K562 (cell line): ENCODE data around the gene SPTLC1. TPM values are rescaled to one million over a fixed set of nuclear protein-coding genes. Genes with fewer than 3 reads are reported as not detected.

Source experiments
- ATAC-seq: fragments of 200-7000 bp; cut with Tn5 transposase; 3 replicates; pipeline ENCODE4 v1.9.1; 2020; ENCODE audit warnings: moderate library complexity
- BruUV-seq: library from RNA; stranded (reverse); fragments of 400-500 nt; replicated peaks from 2 replicates; lab custom pipeline; 2021; lab: Mats Ljungman, UMichigan
- CTCF ChIA-PET: fragments of 300-600 bp; formaldehyde crosslinking; extraction: SDS; loops from one replicate; lab custom pipeline; 2021; ENCODE audit warnings: low intra/inter-chr PET ratio; lab: Yijun Ruan, JAX
- POLR2A ChIA-PET: fragments of 300-600, 350-650 bp; sonication (Branson Sonifier 250); formaldehyde crosslinking; extraction: SDS; loops from one replicate; lab custom pipeline; 2021; ENCODE audit warnings: antibody characterized with exemption, inconsistent platforms; lab: Yijun Ruan, JAX
- DNase-seq, 4 experiments: peaks; one replicate each; pipeline versions ENCODE4 v3.0.0 to v3.0.0-alpha.2; 2011 to 2018; ENCODE audit warnings: low spot score in 3 of 4, mixed read lengths in 3 of 4; ENCODE audit errors: extremely low read depth in 1 of 4
- FAIRE-seq: peaks from 2 replicates; lab custom pipeline; 2011; peaks lifted over from hg19 to GRCh38; lab: Jason Lieb, UNC
- H2AFZ ChIP-seq: 2 replicates; pipeline ENCODE4 v1.6.0; 2011; ENCODE audit warnings: low read depth, low read length, control low read depth, inconsistent platforms
- H3K27ac ChIP-seq: fragments of 200-600 bp; 3 replicates; pipeline ENCODE4 v1.8.0; 2011; ENCODE audit warnings: low read depth, mild to moderate bottlenecking, control low read depth, inconsistent platforms, low read length, moderate library complexity, mixed read lengths; ENCODE audit errors: extremely low read depth
- H3K27me3 ChIP-seq, 2 experiments: fragments of 300-600 bp in 1 of 2; 2 replicates in 1 of 2; 3 replicates in 1 of 2; pipeline versions ENCODE4 v1.6.0 to v1.8.0; 2011; ENCODE audit warnings: inconsistent platforms in 2 of 2, low read length in 2 of 2, mild to moderate bottlenecking in 1 of 2, mixed read lengths in 1 of 2, moderate library complexity in 1 of 2; ENCODE audit not compliant: control insufficient read depth in 2 of 2, insufficient read depth in 2 of 2
- H3K36me3 ChIP-seq: fragments of 300-600 bp; 3 replicates; pipeline ENCODE4 v1.8.0; 2011; ENCODE audit warnings: mild to moderate bottlenecking, low read length, inconsistent platforms; ENCODE audit not compliant: control insufficient read depth, insufficient read depth
- H3K4me1 ChIP-seq, 2 experiments: fragments of 200-600 bp in 1 of 2; replicated peaks in 1 of 2; 2 replicates in 1 of 2; 3 replicates in 1 of 2; pipeline versions ENCODE4 v1.5.1 to v1.8.0; 2011; ENCODE audit warnings: inconsistent platforms in 2 of 2, low read length in 2 of 2, mild to moderate bottlenecking in 1 of 2, mixed read lengths in 1 of 2, moderate library complexity in 1 of 2; ENCODE audit not compliant: control insufficient read depth in 2 of 2, insufficient read depth in 2 of 2
- H3K4me2 ChIP-seq: 2 replicates; pipeline ENCODE4 v1.6.1; 2011; ENCODE audit warnings: low read length, control low read depth, inconsistent platforms, mixed read lengths; ENCODE audit not compliant: insufficient read depth
- H3K4me3 ChIP-seq: fragments of 200-600 bp; sonication (generic), shearing (Covaris generic); 2 replicates; pipeline ENCODE4 v1.5.1; 2016; ENCODE audit warnings: control low read depth, inconsistent platforms
- H3K79me2 ChIP-seq: fragments of 200-600 bp; 3 replicates; pipeline ENCODE4 v1.8.0; 2011; ENCODE audit warnings: low read length, inconsistent platforms; ENCODE audit not compliant: control insufficient read depth, insufficient read depth
- H3K9ac ChIP-seq, 2 experiments: 2 replicates each; pipeline versions ENCODE4 v1.6.0 to v1.6.1; 2011; ENCODE audit warnings: low read depth in 2 of 2, low read length in 2 of 2, control low read depth in 1 of 2, inconsistent platforms in 1 of 2, mild to moderate bottlenecking in 1 of 2, mixed read lengths in 1 of 2; ENCODE audit not compliant: insufficient read depth in 1 of 2
- H3K9me1 ChIP-seq: one replicate; pipeline ENCODE4 v1.6.0; 2011; ENCODE audit warnings: inconsistent platforms, mild to moderate bottlenecking, low read length, moderate library complexity; ENCODE audit not compliant: control insufficient read depth, insufficient read depth
- H3K9me3 ChIP-seq: replicated peaks from 2 replicates; pipeline ENCODE4 v1.5.1; 2011; ENCODE audit warnings: low read depth, low read length, inconsistent platforms; ENCODE audit not compliant: control insufficient read depth, insufficient read depth
- H4K20me1 ChIP-seq: replicated peaks from 2 replicates; pipeline ENCODE4 v1.6.1; 2011; ENCODE audit warnings: low read length, inconsistent platforms, mixed read lengths; ENCODE audit not compliant: control insufficient read depth, insufficient read depth
- BRCA1 ChIP-seq, 2 experiments: fragments of 450-650 bp in 1 of 2; sonication (generic) in 1 of 2; formaldehyde crosslinking in 1 of 2; IDR thresholded peaks; 2 replicates each; pipeline versions ENCODE4 v1.5.0 to v1.6.1; 2017 to 2020; ENCODE audit warnings: mild to moderate bottlenecking in 1 of 2, missing genetic modification reagents in 1 of 2
- GTF2F1 ChIP-seq: IDR thresholded peaks from 2 replicates; pipeline ENCODE4 v1.6.1; 2011; ENCODE audit warnings: low read depth, low read length, improper control_type of control experiment
- HMG20A ChIP-seq: fragments of 450-650 bp; formaldehyde crosslinking; conservative IDR thresholded peaks from 2 replicates; pipeline ENCODE4 v1.4.0; 2020; ENCODE audit warnings: mild to moderate bottlenecking, mixed read lengths
- MED1 ChIP-seq: sonication (generic); formaldehyde crosslinking; IDR thresholded peaks from 2 replicates; pipeline ENCODE4 v1.8.1; 2023; ENCODE audit warnings: missing genetic modification reagents, borderline replicate concordance
- NCOR1 ChIP-seq: fragments of 450-650 bp; IDR thresholded peaks from 2 replicates; pipeline ENCODE4 v1.6.1; 2016; ENCODE audit warnings: mild to moderate bottlenecking, moderate library complexity
- POLR2A ChIP-seq: fragments of 450-650 bp; conservative IDR thresholded peaks from 2 replicates; pipeline ENCODE4 v1.6.1; 2016
- POU5F1 ChIP-seq: fragments of 150-350 bp; IDR thresholded peaks from 2 replicates; pipeline ENCODE4 v1.6.1; 2014; ENCODE audit warnings: borderline replicate concordance, low read length, low read depth, mild to moderate bottlenecking; ENCODE audit not compliant: partially characterized antibody
- SMARCE1 ChIP-seq: fragments of 450-650 bp; IDR thresholded peaks from 2 replicates; pipeline ENCODE4 v1.7.1; 2016; ENCODE audit warnings: mild to moderate bottlenecking
- SPI1 ChIP-seq: IDR thresholded peaks from 2 replicates; pipeline ENCODE4 v1.6.1; 2011; ENCODE audit warnings: low read depth, low read length, control low read depth, borderline replicate concordance
- U2AF2 ChIP-seq: fragments of 200-400 bp; formaldehyde crosslinking; optimal IDR thresholded peaks from 2 replicates; pipeline ENCODE3; 2017; ENCODE audit warnings: low read depth, mild to moderate bottlenecking, low read length
- ZNF707 ChIP-seq: fragments of 250-450 bp; sonication (Bioruptor Pico); conservative IDR thresholded peaks from 2 replicates; pipeline ENCODE4 v1.8.0; 2022; ENCODE audit warnings: inconsistent platforms, mild to moderate bottlenecking, moderate library complexity
- WGBS: fragments of 100-300 bp; shearing (Covaris generic); methylation state at CpG from one replicate; pipeline ENCODE4 v1.1.6; 2016; ENCODE audit warnings: low coverage, mixed read lengths; ENCODE audit not compliant: insufficient coverage; ENCODE audit errors: missing lambda C conversion rate; 5-methylcytosine and 5-hydroxymethylcytosine counted together
- in situ Hi-C: fragments of 300-500 bp; cut with MboI; formaldehyde crosslinking; loops from 4 replicates; pipeline ENCODE4 v1.15.0; 2018; ENCODE audit warnings: inconsistent platforms, mixed read lengths
- intact Hi-C: fragments of 100-400 bp; cut with micrococcal nuclease; formaldehyde crosslinking; loops from 2 replicates; pipeline ENCODE4 v1.14.2; 2022
- polyA plus RNA-seq, 8 experiments: library from polyadenylated mRNA; depleted of rRNA in 4 of 8; stranded (reverse) in 5 of 8; unstranded in 3 of 8; fragments of >200 nt; fragmentation: Nextera tagmentation in 2 of 8; fragmentation: Illumina TruSeq in 1 of 8; extraction: Ambion mirVana in 2 of 8; extraction: Trizol in 1 of 8; gene quantifications; 2 replicates each; pipeline versions ENCODE4 v1.2.1 to v1.2.3, GENCODE V29; 2011 to 2014; ENCODE audit warnings: inconsistent platforms in 1 of 8, missing spikeins in 1 of 8
- total RNA-seq, 7 experiments: library from RNA; depleted of rRNA in 6 of 7; stranded (reverse); fragments of >200 nt in 6 of 7; fragmentation: Illumina TruSeq in 2 of 7; extraction: Trizol in 2 of 7; gene quantifications; 2 replicates each; pipeline versions ENCODE4 v1.2.1 to v1.2.3, GENCODE V29; 2011 to 2021; ENCODE audit warnings: low replicate concordance in 1 of 7
- TF ChIP-seq, protein P1 (sequence below): fragments of 450-650 bp; formaldehyde crosslinking; conservative IDR thresholded peaks from 2 replicates; pipeline ENCODE4 v1.4.0; 2022; ENCODE audit warnings: mild to moderate bottlenecking, missing genetic modification characterization
- TF ChIP-seq, protein P2 (sequence below): fragments of 450-650 bp; formaldehyde crosslinking; IDR thresholded peaks from 2 replicates; pipeline ENCODE4 v1.4.0; 2022; ENCODE audit warnings: missing genetic modification characterization
- TF ChIP-seq, protein P3 (sequence below): fragments of 250-450 bp; sonication (Bioruptor Pico); IDR thresholded peaks from 2 replicates; pipeline ENCODE4 v1.4.0; 2020; ENCODE audit warnings: mild to moderate bottlenecking, moderate library complexity, borderline replicate concordance

The SPTLC1 gene
- total and polyA plus RNA-seq, 9 of the 15 experiments (the other 6 are each of a cell fraction or from before 2014, with no cell fraction given) = 58.8 to 125 (median 84.5) TPM

DNA sequence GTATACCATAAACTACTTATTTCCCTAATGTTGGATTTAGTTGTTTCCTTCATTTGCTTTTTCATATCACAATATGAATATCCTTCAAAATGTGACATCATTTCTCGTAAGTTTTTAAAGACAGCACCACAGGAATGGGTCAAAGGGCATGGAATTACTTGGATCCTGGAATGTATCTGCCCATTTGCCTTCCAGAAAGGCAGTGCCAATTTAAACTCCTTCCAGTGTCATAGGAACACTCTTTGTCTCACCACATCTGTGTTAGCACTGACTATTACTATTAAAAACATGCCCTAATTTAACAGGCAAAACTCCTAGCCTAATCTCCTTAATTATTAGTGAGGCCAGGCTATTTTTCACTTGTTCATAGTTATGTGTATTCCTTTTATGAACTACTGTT is 58.0 kb downstream of the SPTLC1 start:
- in situ Hi-C loops = loop anchor here (10.0 kb wide), 1 partner anchor 1292 kb away; no protein-coding TSS in a partner anchor
- H3K27ac ChIP-seq = no peak overlapping the region

More for the DNA sequence above, 58.0 kb downstream of the SPTLC1 start:
- TF ChIP-seq, protein P1, sequence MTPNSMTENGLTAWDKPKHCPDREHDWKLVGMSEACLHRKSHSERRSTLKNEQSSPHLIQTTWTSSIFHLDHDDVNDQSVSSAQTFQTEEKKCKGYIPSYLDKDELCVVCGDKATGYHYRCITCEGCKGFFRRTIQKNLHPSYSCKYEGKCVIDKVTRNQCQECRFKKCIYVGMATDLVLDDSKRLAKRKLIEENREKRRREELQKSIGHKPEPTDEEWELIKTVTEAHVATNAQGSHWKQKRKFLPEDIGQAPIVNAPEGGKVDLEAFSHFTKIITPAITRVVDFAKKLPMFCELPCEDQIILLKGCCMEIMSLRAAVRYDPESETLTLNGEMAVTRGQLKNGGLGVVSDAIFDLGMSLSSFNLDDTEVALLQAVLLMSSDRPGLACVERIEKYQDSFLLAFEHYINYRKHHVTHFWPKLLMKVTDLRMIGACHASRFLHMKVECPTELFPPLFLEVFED = no peak
- TF ChIP-seq MED1 (no peak), BRCA1 (IDR thresholded peaks at IDR 0.05) (no peak), BRCA1 (CRISPR knock-in tag; IDR thresholded peaks at IDR 0.05) (no peak), GTF2F1 (no peak), POU5F1 (no peak), U2AF2 (no peak), ZNF707 (no peak), POLR2A (no peak), NCOR1 (no peak), HMG20A (CRISPR knock-in tag) (no peak), SPI1 (no peak), SMARCE1 (no peak)
- TF ChIP-seq, protein P2, sequence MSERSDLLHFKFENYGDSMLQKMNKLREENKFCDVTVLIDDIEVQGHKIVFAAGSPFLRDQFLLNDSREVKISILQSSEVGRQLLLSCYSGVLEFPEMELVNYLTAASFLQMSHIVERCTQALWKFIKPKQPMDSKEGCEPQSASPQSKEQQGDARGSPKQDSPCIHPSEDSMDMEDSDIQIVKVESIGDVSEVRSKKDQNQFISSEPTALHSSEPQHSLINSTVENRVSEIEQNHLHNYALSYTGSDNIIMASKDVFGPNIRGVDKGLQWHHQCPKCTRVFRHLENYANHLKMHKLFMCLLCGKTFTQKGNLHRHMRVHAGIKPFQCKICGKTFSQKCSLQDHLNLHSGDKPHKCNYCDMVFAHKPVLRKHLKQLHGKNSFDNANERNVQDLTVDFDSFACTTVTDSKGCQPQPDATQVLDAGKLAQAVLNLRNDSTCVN = no peak
- TF ChIP-seq, protein P3, sequence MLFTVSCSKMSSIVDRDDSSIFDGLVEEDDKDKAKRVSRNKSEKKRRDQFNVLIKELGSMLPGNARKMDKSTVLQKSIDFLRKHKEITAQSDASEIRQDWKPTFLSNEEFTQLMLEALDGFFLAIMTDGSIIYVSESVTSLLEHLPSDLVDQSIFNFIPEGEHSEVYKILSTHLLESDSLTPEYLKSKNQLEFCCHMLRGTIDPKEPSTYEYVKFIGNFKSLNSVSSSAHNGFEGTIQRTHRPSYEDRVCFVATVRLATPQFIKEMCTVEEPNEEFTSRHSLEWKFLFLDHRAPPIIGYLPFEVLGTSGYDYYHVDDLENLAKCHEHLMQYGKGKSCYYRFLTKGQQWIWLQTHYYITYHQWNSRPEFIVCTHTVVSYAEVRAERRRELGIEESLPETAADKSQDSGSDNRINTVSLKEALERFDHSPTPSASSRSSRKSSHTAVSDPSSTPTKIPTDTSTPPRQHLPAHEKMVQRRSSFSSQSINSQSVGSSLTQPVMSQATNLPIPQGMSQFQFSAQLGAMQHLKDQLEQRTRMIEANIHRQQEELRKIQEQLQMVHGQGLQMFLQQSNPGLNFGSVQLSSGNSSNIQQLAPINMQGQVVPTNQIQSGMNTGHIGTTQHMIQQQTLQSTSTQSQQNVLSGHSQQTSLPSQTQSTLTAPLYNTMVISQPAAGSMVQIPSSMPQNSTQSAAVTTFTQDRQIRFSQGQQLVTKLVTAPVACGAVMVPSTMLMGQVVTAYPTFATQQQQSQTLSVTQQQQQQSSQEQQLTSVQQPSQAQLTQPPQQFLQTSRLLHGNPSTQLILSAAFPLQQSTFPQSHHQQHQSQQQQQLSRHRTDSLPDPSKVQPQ = no peak
- Histone ChIP-seq H3K79me2 (peaks cover 2% of the 10 kb centered on the region; the same call in 2 of the 3 replicates), H3K4me3 (no peak overlapping the region), H3K9ac (no peak overlapping the region), H3K27me3 (no peaks in the 10 kb centered on the region), H3K4me1 (no peaks in the 10 kb centered on the region), H3K4me2 (no peak overlapping the region), H4K20me1 (no peaks in the 10 kb centered on the region), H3K9me3 (no peaks in the 10 kb centered on the region), H3K36me3 (peaks cover 64% of the 10 kb centered on the region), H2AFZ (no peak overlapping the region), H3K9me1 (no peaks in the 10 kb centered on the region)
- ChIA-PET POLR2A (interaction anchor here (1.1 kb wide), 1 partner anchor 101 kb away, joined by 3 read pairs; no protein-coding TSS in a partner anchor), CTCF (no interaction called here)
- 95% methylated on average over 1 of the region's 1 CpG for WGBS
- no TSS peak for BruUV-seq
- DNase-seq (no peak), ATAC-seq (no peak), FAIRE-seq (no peak)
- intact Hi-C loops = no loop called here
